ENCODE results near the gene CDC73.

Gene CDC73

DNA sequence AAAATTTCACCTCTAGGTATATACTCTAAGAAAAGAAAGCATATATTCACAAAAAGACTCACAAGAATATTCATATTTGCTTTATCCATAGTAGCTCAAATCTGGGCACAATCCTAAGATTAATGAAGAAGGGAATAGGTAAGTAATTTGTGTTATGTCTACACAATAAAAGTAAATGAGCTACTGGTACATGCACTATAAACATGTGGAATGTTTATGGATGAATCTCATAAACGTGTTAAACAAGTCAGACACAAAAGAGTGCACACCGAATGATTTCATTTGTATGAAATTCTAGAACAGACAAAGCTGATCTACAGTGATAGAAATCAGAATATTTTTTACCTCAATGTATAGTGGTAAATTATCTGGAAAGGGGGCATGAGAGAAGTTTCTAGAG is 179.9 kb downstream of the CDC73 start:
- no peak for DNase-seq

DNA sequence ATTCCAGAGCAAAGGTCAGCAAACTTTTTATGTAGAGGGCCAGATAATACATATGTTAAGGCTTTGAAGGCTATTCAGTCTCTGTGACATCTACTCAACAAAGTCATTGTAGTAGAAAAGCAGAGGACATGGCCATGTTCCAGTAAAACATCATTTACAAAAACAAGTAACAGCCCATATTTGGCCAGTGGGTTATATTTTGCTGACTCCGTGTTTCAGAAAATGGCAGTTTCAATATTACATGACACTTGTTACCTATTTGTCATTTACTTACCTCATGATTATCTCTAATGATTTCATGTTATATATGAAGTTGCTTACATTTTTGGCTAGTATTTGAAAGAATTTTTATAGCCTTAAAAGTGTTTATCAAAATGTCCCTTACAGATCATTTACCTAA is 182.0 kb downstream of the CDC73 start:
- no peak for DNase-seq

Measured in NCI-H187 (cell line).